Mucosa of rectum (tissue), 2 donors: ENCODE results near the gene SUGCT.

Experiments
- H3K27ac ChIP-seq, 2 donors: one replicate each; pipeline ENCODE4 v1.7.0; 2013; ENCODE audit warnings: inconsistent platforms in 2 of 2, low read depth in 2 of 2, low read length in 2 of 2
- H3K27me3 ChIP-seq, 2 donors: one replicate each; pipeline ENCODE4 v1.7.0; 2013; ENCODE audit warnings: low read length in 2 of 2; ENCODE audit not compliant: control insufficient read depth in 2 of 2, insufficient read depth in 2 of 2
- H3K36me3 ChIP-seq, 2 donors: one replicate each; pipeline ENCODE4 v1.7.0; 2013; ENCODE audit warnings: low read length in 2 of 2; ENCODE audit not compliant: control insufficient read depth in 2 of 2, insufficient read depth in 2 of 2
- H3K4me1 ChIP-seq, 2 donors: one replicate each; pipeline ENCODE4 v1.7.0; 2013; ENCODE audit warnings: low read length in 2 of 2, mild to moderate bottlenecking in 1 of 2; ENCODE audit not compliant: control insufficient read depth in 2 of 2, insufficient read depth in 2 of 2
- H3K4me3 ChIP-seq, 2 donors: one replicate each; pipeline ENCODE4 v1.7.0; 2013; ENCODE audit warnings: low read length in 2 of 2
- H3K9ac ChIP-seq, 2 donors: one replicate each; pipeline ENCODE4 v1.7.0; 2013; ENCODE audit warnings: low read length in 2 of 2, low read depth in 1 of 2, mild to moderate bottlenecking in 1 of 2
- H3K9me3 ChIP-seq, 2 donors: one replicate each; pipeline ENCODE4 v1.7.0; 2013; ENCODE audit warnings: low read length in 2 of 2; ENCODE audit not compliant: control insufficient read depth in 2 of 2
- donor health status: healthy.
- donor health status: Normal muscosa, but diverticular disease.

The SUGCT gene

GRCh38 chr7:40673285-40673684 is 538.5 kb downstream of the SUGCT start:
- H3K4me1 ChIP-seq = peaks cover 0 to 6% of the 10 kb centered on the region in 2 donors
- no peak overlapping the region for H3K27ac ChIP-seq
- no peaks in the 10 kb centered on the region for H3K9me3 ChIP-seq
- no peaks in the 10 kb centered on the region for H3K36me3 ChIP-seq
- H3K27me3 ChIP-seq = no peaks in the 10 kb centered on the region
- no peak overlapping the region for H3K9ac ChIP-seq
- no peak overlapping the region for H3K4me3 ChIP-seq

GRCh38 chr7:40674316-40674715 is 539.5 kb downstream of the SUGCT start:
- no peak overlapping the region for H3K9ac ChIP-seq
- no peaks in the 10 kb centered on the region for H3K27me3 ChIP-seq
- H3K4me1 ChIP-seq = peaks cover 0 to 6% of the 10 kb centered on the region in 2 donors
- no peak overlapping the region for H3K27ac ChIP-seq
- H3K36me3 ChIP-seq = no peaks in the 10 kb centered on the region
- no peaks in the 10 kb centered on the region for H3K9me3 ChIP-seq
- H3K4me3 ChIP-seq = no peak overlapping the region

GRCh38 chr7:40675741-40676140 is 540.9 kb downstream of the SUGCT start:
- Histone ChIP-seq H3K4me1 (peaks cover 0 to 6% of the 10 kb centered on the region in 2 donors), H3K9ac (no peak overlapping the region), H3K27me3 (no peaks in the 10 kb centered on the region), H3K9me3 (no peaks in the 10 kb centered on the region), H3K27ac (no peak overlapping the region), H3K36me3 (no peaks in the 10 kb centered on the region), H3K4me3 (no peak overlapping the region)

- H3K36me3 ChIP-seq = no peaks in the 10 kb centered on the region
- peaks cover 0 to 6% of the 10 kb centered on the region in 2 donors for H3K4me1 ChIP-seq
- H3K27ac ChIP-seq = no peak overlapping the region
- no peak overlapping the region for H3K9ac ChIP-seq
- no peaks in the 10 kb centered on the region for H3K27me3 ChIP-seq
- no peak overlapping the region for H3K4me3 ChIP-seq
- H3K9me3 ChIP-seq = no peaks in the 10 kb centered on the region
Measured at GRCh38 chr7:40676221-40676620, 541.4 kb downstream of the SUGCT start.

GRCh38 chr7:40680657-40681056 is 545.9 kb downstream of the SUGCT start:
- Histone ChIP-seq H3K4me1 (no peaks in the 10 kb centered on the region), H3K27ac (no peak overlapping the region), H3K36me3 (no peaks in the 10 kb centered on the region), H3K27me3 (no peaks in the 10 kb centered on the region), H3K9ac (no peak overlapping the region), H3K9me3 (no peaks in the 10 kb centered on the region), H3K4me3 (no peak overlapping the region)

- Histone ChIP-seq H3K9ac (no peak overlapping the region), H3K27me3 (no peaks in the 10 kb centered on the region), H3K4me3 (no peak overlapping the region), H3K27ac (no peak overlapping the region), H3K9me3 (no peaks in the 10 kb centered on the region), H3K36me3 (no peaks in the 10 kb centered on the region), H3K4me1 (no peaks in the 10 kb centered on the region)
Measured at GRCh38 chr7:40682696-40683095, 547.9 kb downstream of the SUGCT start.

- H3K9me3 ChIP-seq = no peaks in the 10 kb centered on the region
- H3K27me3 ChIP-seq = no peaks in the 10 kb centered on the region
- no peak overlapping the region for H3K4me3 ChIP-seq
- no peak overlapping the region for H3K9ac ChIP-seq
- H3K27ac ChIP-seq = no peak overlapping the region
- no peaks in the 10 kb centered on the region for H3K4me1 ChIP-seq
- no peaks in the 10 kb centered on the region for H3K36me3 ChIP-seq
Measured at GRCh38 chr7:40694026-40694809, 559.4 kb downstream of the SUGCT start.

GRCh38 chr7:40694991-40695390 is 560.2 kb downstream of the SUGCT start:
- H3K4me3 ChIP-seq = no peak overlapping the region
- H3K27me3 ChIP-seq = no peaks in the 10 kb centered on the region
- no peaks in the 10 kb centered on the region for H3K4me1 ChIP-seq
- no peak overlapping the region for H3K9ac ChIP-seq
- no peaks in the 10 kb centered on the region for H3K36me3 ChIP-seq
- no peaks in the 10 kb centered on the region for H3K9me3 ChIP-seq
- H3K27ac ChIP-seq = no peak overlapping the region

GRCh38 chr7:40697653-40698052 is 562.8 kb downstream of the SUGCT start:
- Histone ChIP-seq H3K9ac (no peak overlapping the region), H3K27ac (no peak overlapping the region), H3K4me1 (no peaks in the 10 kb centered on the region), H3K4me3 (no peak overlapping the region), H3K36me3 (no peaks in the 10 kb centered on the region), H3K27me3 (no peaks in the 10 kb centered on the region), H3K9me3 (no peaks in the 10 kb centered on the region)

GRCh38 chr7:40698214-40698920 is 563.6 kb downstream of the SUGCT start:
- Histone ChIP-seq H3K4me3 (no peak overlapping the region), H3K4me1 (no peaks in the 10 kb centered on the region), H3K9ac (no peak overlapping the region), H3K27ac (no peak overlapping the region), H3K27me3 (no peaks in the 10 kb centered on the region), H3K36me3 (no peaks in the 10 kb centered on the region), H3K9me3 (no peaks in the 10 kb centered on the region)
